Measurements from ENCODE around the gene MCMBP. TPM values are rescaled to one million over a fixed set of nuclear protein-coding genes. Genes with fewer than 3 reads are reported as not detected.
A peak's percentile ranks its signal among the peaks of the same experiment; 100 is the strongest.

Gene MCMBP
- total RNA-seq, 1 donor from 2014 or later, result 53.0 TPM

DNA sequence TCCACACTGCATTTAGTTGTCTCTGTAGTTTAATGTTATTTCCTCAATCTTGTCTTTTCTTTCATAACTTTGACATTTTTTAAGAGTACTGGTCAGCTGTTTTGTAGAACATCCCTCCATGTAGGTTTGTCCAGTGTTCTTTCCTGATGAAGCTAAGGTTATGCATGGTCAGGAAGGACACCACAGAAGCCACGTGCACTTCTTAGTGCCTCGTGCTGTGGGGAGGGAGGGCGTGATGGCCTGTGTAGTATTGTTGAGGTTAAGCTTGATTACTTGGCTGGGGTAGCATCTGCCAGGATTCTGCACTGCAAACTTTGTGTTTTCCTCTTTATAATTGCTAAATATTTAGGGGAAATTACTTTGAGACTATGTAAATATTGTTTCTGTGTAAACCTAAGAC, 48.3 kb downstream of the MCMBP start:
- Histone ChIP-seq H3K9me3 (no peaks in the 10 kb centered on the region), H3K27me3 (no peaks in the 10 kb centered on the region), H3K36me3 (peaks cover 0 to 36% of the 10 kb centered on the region in 2 donors), H3K4me3 (no peak overlapping the region), H3K27ac (no peak overlapping the region), H3K4me1 (no peaks in the 10 kb centered on the region)
- no peak for TF ChIP-seq POLR2AphosphoS5 (IDR thresholded peaks at IDR 0.05; ENCODE audit: insufficient read depth in 1 of 2, low read depth in 1 of 2)
- TF ChIP-seq CTCF (IDR thresholded peaks at IDR 0.05), result no peak
- no peak for TF ChIP-seq POLR2A (IDR thresholded peaks at IDR 0.05)
- DNase-seq (ENCODE audit: extremely low spot score in 2 of 2), result no peak
- intact Hi-C loops (cut with DNase I), result no loop called here

- Histone ChIP-seq H3K9me3 (no peaks in the 10 kb centered on the region), H3K4me3 (no peak overlapping the region), H3K27ac (no peak overlapping the region), H3K36me3 (peaks cover 0 to 25% of the 10 kb centered on the region in 2 donors), H3K27me3 (no peaks in the 10 kb centered on the region), H3K4me1 (no peaks in the 10 kb centered on the region)
- intact Hi-C loops (cut with DNase I), result no loop called here
- DNase-seq (ENCODE audit: extremely low spot score in 2 of 2), result no peak
- TF ChIP-seq POLR2A (IDR thresholded peaks at IDR 0.05) (no peak), CTCF (IDR thresholded peaks at IDR 0.05) (no peak), POLR2AphosphoS5 (IDR thresholded peaks at IDR 0.05; ENCODE audit: insufficient read depth in 1 of 2, low read depth in 1 of 2) (no peak)
These were observed 51.5 kb downstream of the MCMBP start for GRCh38 chr10:119821182-119821581.

DNA sequence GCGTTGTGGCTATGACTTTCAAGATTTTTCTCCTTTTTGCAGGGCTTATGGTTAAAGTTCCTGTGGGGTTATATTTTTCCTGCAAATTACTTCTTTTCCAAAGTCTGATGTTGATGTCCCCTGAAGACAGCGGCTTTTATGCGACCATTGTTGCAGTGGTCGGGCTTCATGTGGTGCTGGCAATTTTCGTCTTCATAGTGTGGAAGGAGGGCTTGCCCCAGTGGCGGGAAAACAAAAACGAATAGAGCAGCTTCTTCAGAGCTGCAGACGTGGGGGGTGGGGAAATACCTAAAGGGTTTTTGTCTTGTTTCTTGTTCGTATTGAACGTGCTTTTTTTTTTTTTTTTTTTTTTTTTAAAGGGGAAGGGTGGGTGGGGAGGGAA, 53.8 kb downstream of the MCMBP start:
- peak overlapping the region; percentile 32 to 33 for H3K4me3 ChIP-seq
- no peak overlapping the region for H3K27ac ChIP-seq
- intact Hi-C loops (cut with DNase I), result no loop called here
- peaks cover 0 to 18% of the 10 kb centered on the region in 2 donors for H3K36me3 ChIP-seq
- no peaks in the 10 kb centered on the region for H3K27me3 ChIP-seq
- no peaks in the 10 kb centered on the region for H3K9me3 ChIP-seq
- H3K4me1 ChIP-seq, result no peaks in the 10 kb centered on the region
- no peak for DNase-seq (ENCODE audit: extremely low spot score in 2 of 2)
- no peak for TF ChIP-seq POLR2AphosphoS5 (IDR thresholded peaks at IDR 0.05; ENCODE audit: insufficient read depth in 1 of 2, low read depth in 1 of 2)
- TF ChIP-seq POLR2A (IDR thresholded peaks at IDR 0.05), result no peak
- TF ChIP-seq CTCF (IDR thresholded peaks at IDR 0.05), result no peak

DNA sequence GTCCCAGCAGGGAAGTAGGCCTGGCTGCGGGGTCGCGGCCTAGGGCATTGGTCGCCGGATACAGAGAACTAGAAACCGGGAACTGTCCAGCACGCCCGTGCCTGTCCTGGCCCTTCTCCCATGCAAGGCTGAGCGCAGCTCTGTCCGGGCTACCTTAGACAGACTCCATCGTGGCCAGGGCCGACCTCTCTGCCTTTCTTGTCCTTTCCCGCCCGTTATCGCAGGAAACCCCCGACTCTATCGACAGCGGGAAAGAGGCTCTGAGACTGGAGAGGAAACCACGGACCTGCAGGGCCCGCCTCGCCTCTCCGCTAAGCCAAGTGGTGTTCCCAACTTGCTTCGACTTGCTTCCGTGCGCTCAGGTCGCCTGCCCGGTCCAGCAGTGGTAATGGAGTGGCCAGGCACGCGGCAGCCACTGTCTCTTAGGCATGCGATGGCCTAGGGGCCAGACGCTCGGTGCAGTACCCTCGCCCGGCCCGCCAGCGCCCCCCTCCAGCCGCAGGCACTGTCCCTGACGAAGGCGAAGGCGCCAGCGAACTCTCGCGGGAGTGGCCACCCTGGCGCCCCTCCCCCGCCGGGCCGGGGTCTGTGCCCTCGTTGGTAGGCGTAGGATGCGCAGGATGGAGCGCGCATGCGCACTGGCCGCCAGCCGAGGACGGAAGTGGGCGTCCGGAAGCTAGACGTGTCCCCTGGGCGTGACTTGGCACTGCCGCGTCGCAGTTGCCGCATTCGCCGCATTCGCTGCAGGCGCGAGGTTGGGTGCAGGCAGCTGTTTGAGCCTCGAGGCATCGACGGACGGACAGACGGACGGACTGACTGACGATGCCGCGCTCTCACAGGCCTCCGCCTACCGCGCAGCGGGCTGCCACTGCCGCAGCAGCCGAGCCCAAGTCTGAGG, 54.4 kb downstream of the MCMBP start:
- Histone ChIP-seq H3K27ac (no peak overlapping the region), H3K9me3 (no peaks in the 10 kb centered on the region), H3K27me3 (no peaks in the 10 kb centered on the region), H3K4me3 (peak overlapping the region; percentile 32 to 33), H3K4me1 (no peaks in the 10 kb centered on the region), H3K36me3 (peaks cover 0 to 12% of the 10 kb centered on the region in 2 donors)
- TF ChIP-seq POLR2AphosphoS5 (IDR thresholded peaks at IDR 0.05; ENCODE audit: insufficient read depth in 1 of 2, low read depth in 1 of 2), result peak in 1 of 2 donors; percentile 63
- TF ChIP-seq POLR2A (IDR thresholded peaks at IDR 0.05), result no peak
- intact Hi-C loops (cut with DNase I), result no loop called here
- DNase-seq (ENCODE audit: extremely low spot score in 2 of 2), result no peak

- no peak for DNase-seq (ENCODE audit: extremely low spot score in 2 of 2)
- intact Hi-C loops (cut with DNase I), result no loop called here
- Histone ChIP-seq H3K27ac (no peak overlapping the region), H3K36me3 (peaks cover 0 to 4% of the 10 kb centered on the region in 2 donors), H3K4me3 (no peak overlapping the region), H3K27me3 (no peaks in the 10 kb centered on the region), H3K4me1 (no peaks in the 10 kb centered on the region), H3K9me3 (no peaks in the 10 kb centered on the region)
- TF ChIP-seq POLR2AphosphoS5 (IDR thresholded peaks at IDR 0.05; ENCODE audit: insufficient read depth in 1 of 2, low read depth in 1 of 2) (no peak), POLR2A (IDR thresholded peaks at IDR 0.05) (no peak), CTCF (IDR thresholded peaks at IDR 0.05) (no peak)
These were observed 57.0 kb downstream of the MCMBP start for GRCh38 chr10:119815671-119816070.

All from vagina (tissue), 2 donors.